ENCODE data around the gene ARHGEF38. TPM values are rescaled to one million over a fixed set of nuclear protein-coding genes. Genes with fewer than 3 reads are reported as not detected.

ARHGEF38 gene
- total RNA-seq, 3 donors from 2014 or later: 56.9 to 62.9 TPM; not detected in 1

DNA sequence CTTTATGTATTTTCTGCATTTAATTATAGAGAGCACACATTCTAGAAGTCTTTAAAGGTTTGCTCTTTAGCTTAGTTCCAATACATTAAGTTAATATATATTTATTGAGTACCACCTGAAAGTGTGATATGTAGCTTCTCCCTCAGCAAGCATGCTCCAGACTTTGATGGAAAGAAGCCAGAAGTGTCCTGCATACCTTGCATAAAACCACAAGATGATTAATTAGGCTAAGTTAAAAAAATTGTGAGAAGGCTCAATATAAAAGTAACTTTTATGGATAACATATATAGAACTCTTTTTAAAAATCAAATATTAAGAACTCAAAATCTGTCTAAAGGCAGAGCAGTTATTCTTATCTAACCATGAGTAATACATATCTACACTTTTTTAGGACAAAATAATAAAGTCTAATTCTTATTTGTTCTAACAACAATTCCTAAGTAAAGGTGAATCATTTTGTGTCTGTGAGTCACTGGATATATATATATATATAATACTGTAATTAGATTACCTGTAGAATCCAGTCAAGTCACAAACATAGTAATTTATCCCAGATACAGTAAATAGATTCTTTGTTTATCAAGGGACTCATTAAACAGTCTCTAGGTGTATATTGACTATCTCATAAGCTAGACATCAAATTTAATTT lies 104.8 kb downstream of the ARHGEF38 start:
- Histone ChIP-seq H3K36me3 (no peaks in the 10 kb centered on the region), H3K9me3 (no peaks in the 10 kb centered on the region), H3K4me1 (no peaks in the 10 kb centered on the region), H3K27me3 (no peaks in the 10 kb centered on the region), H3K4me3 (no peak overlapping the region), H3K27ac (no peak overlapping the region)
- intact Hi-C loops (cut with DNase I; ENCODE audit: low total_unique reads): no loop called here
- TF ChIP-seq, protein P1, sequence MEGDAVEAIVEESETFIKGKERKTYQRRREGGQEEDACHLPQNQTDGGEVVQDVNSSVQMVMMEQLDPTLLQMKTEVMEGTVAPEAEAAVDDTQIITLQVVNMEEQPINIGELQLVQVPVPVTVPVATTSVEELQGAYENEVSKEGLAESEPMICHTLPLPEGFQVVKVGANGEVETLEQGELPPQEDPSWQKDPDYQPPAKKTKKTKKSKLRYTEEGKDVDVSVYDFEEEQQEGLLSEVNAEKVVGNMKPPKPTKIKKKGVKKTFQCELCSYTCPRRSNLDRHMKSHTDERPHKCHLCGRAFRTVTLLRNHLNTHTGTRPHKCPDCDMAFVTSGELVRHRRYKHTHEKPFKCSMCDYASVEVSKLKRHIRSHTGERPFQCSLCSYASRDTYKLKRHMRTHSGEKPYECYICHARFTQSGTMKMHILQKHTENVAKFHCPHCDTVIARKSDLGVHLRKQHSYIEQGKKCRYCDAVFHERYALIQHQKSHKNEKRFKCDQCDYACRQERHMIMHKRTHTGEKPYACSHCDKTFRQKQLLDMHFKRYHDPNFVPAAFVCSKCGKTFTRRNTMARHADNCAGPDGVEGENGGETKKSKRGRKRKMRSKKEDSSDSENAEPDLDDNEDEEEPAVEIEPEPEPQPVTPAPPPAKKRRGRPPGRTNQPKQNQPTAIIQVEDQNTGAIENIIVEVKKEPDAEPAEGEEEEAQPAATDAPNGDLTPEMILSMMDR (IDR thresholded peaks at IDR 0.05): no peak
- TF ChIP-seq POLR2AphosphoS5 (IDR thresholded peaks at IDR 0.05) (no peak), POLR2A (IDR thresholded peaks at IDR 0.05) (no peak)
- no peak for DNase-seq (ENCODE audit: low spot score in 2 of 2)

DNA sequence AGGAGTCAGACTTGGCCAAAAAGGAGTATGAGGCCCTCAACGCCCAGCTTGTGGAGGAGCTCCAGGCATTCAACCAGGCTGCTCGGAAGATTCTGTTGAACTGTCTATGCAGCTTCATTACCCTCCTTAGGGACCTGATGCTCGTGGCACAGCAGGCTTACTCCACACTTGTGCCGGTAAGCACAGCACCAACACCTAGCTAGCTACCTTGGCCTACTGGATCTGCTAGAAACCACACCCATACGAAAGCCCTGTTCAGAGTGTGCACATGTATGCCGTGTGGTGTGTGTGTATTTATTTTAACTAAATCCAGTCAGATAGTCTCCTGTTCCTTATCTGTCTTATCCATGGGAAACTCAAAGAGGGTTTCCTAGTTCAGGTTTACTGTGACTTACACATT lies 106.8 kb downstream of the ARHGEF38 start:
- TF ChIP-seq POLR2AphosphoS5 (IDR thresholded peaks at IDR 0.05) (no peak), POLR2A (IDR thresholded peaks at IDR 0.05) (no peak)
- TF ChIP-seq, protein P1 (IDR thresholded peaks at IDR 0.05): no peak
- no peaks in the 10 kb centered on the region for H3K9me3 ChIP-seq
- H3K27ac ChIP-seq: no peak overlapping the region
- H3K4me3 ChIP-seq: no peak overlapping the region
- no peak for DNase-seq (ENCODE audit: low spot score in 2 of 2)
- H3K36me3 ChIP-seq: no peaks in the 10 kb centered on the region
- intact Hi-C loops (cut with DNase I; ENCODE audit: low total_unique reads): no loop called here
- no peaks in the 10 kb centered on the region for H3K4me1 ChIP-seq
- no peaks in the 10 kb centered on the region for H3K27me3 ChIP-seq

DNA sequence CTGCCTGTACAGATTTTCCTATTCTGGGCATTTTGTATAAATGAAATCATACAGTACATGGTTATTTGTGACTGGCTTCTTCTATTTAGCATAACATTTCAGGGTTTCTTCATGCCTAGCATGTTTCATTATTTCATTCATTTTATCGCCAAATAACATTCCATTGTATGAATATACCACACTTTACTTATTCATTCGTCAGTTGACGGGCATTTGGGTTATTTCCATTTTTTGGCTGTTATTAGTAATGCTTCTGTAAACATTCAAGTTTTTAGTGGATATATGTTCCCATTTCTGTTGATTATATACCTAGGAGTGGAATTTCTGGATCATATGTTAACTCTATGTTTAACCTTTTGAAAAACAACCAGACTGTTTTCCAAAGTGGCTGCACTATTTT lies 108.6 kb downstream of the ARHGEF38 start:
- no peak for DNase-seq (ENCODE audit: low spot score in 2 of 2)
- H3K36me3 ChIP-seq: no peaks in the 10 kb centered on the region
- H3K4me1 ChIP-seq: no peaks in the 10 kb centered on the region
- H3K27ac ChIP-seq: no peak overlapping the region
- H3K9me3 ChIP-seq: no peaks in the 10 kb centered on the region
- H3K27me3 ChIP-seq: no peaks in the 10 kb centered on the region
- intact Hi-C loops (cut with DNase I; ENCODE audit: low total_unique reads): no loop called here
- H3K4me3 ChIP-seq: no peak overlapping the region
- TF ChIP-seq, protein P1 (IDR thresholded peaks at IDR 0.05): no peak
- TF ChIP-seq POLR2AphosphoS5 (IDR thresholded peaks at IDR 0.05) (no peak), POLR2A (IDR thresholded peaks at IDR 0.05) (no peak)

DNA sequence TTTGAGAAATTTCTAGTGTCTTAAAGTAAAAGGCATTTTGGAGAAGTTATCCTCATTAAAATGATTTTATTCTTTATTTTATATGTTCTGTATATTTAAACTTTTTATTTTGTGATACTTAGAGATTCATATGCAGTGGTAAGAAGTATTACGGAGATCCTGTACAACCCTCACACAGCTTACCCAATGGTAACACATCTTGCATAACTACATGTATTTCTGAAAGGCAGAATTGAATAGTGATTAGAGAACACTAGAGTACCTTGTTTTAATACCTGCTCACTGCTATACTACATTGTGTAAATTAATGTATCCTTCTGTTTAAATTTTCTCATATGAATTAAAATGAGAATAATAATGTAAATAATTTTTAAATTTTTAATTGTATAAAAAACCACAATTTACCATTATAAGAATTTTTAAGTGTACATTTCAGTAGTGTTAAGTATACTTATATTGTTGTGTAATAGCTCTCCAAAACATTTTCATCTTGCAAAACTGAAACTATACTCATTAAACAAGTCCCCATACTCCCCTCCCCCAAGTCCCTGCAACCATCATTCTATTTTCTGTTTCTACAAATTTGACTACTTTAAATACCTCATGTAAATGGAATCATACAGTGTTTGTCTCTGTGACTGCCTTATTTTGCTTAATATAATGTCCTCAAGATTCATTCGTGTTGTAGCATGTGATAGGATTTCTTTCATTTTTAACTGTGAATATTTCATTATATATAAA lies 110.7 kb downstream of the ARHGEF38 start:
- Histone ChIP-seq H3K27me3 (no peaks in the 10 kb centered on the region), H3K27ac (no peak overlapping the region), H3K36me3 (no peaks in the 10 kb centered on the region), H3K4me1 (no peaks in the 10 kb centered on the region), H3K4me3 (no peak overlapping the region), H3K9me3 (no peaks in the 10 kb centered on the region)
- intact Hi-C loops (cut with DNase I; ENCODE audit: low total_unique reads): no loop called here
- TF ChIP-seq POLR2A (IDR thresholded peaks at IDR 0.05): no peak
- DNase-seq (ENCODE audit: low spot score in 2 of 2): no peak

DNA sequence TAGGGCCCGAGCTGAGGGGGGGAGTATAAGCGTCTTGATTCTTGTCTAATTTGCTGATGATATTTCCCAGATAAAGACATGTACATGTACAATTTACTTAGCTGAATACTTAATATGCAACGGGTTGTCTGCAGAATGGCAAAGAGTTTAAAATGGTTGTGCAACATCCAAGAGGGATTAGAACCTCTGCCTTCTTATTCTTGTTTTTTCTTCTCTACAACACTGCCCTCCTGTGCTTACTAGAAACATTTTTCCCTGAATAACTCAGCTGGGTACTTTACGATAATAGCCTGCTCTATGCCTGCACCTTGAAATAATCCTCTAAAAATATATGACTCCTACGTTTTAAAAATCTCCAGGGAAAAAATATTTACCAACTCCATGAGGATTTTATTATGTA lies 114.3 kb downstream of the ARHGEF38 start:
- TF ChIP-seq POLR2A (IDR thresholded peaks at IDR 0.05): no peak
- TF ChIP-seq POLR2AphosphoS5 (IDR thresholded peaks at IDR 0.05): no peak
- TF ChIP-seq, protein P1 (IDR thresholded peaks at IDR 0.05): peak in 1 of 3 donors; percentile 13
- DNase-seq (ENCODE audit: low spot score in 2 of 2): no peak
- Histone ChIP-seq H3K4me1 (no peaks in the 10 kb centered on the region), H3K27ac (no peak overlapping the region), H3K27me3 (no peaks in the 10 kb centered on the region), H3K9me3 (no peaks in the 10 kb centered on the region), H3K4me3 (no peak overlapping the region), H3K36me3 (no peaks in the 10 kb centered on the region)
- intact Hi-C loops (cut with DNase I; ENCODE audit: low total_unique reads): no loop called here
